Stromal cell of bone marrow (primary cell): ENCODE measurements around the gene RNMT.
"Not testable (repeated sequence)": the region's sequence is repeated elsewhere in the genome, so short reads cannot be mapped to it uniquely, and the experiment has no call there.

Experiments used
- DNase-seq: peaks from one replicate; pipeline ENCODE4 v3.0.0-alpha.2; 2012; ENCODE audit warnings: low read depth

The RNMT gene

DNA sequence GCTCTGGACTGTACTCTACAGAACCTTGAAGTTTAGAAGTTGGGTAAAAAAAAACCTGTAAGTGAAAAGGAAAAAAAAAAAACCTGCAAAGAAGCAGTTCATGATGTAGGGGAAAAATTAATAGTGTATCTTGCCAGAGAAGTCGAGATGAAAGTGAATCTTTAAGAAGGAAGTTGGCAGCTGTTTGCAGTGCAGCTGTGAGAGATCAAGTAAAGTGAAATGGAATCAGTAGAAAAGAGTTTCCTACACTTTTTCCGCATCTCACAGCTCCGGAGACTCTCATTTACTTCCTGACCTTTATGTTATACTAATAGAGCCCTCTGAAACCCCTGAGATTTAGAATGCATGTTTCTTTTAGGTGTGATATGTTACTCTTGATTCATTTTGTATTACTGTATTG, 19.2 kb downstream of the RNMT start:
- DNase-seq: no peak

GRCh38 chr18:13746633-13747032, 20.2 kb downstream of the RNMT start:
- no peak for DNase-seq

- DNase-seq: not testable (repeated sequence)
Measured at GRCh38 chr18:13751599-13751998, 25.1 kb downstream of the RNMT start.

DNA sequence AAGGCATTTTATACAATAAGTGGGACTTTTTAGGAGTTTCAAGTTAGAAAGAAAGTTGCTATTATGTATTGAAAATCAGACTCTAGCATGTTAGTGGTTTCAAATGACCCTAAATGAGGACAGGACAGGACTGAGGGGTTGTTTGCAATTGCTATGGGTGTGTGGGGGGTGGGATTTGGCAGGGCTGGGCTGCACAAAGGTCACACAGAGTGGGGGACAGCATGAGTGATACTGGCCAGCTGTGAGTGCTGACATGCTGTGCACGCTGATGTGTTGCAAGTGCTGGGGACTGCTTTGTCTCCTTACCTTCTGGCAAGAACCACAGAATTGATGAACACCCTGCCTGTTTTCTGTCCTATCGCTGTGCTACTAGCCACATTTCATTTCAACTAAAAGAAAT, 29.8 kb downstream of the RNMT start:
- no peak for DNase-seq

- no peak for DNase-seq
Measured at GRCh38 chr18:13756671-13757070, 30.2 kb downstream of the RNMT start.

DNA sequence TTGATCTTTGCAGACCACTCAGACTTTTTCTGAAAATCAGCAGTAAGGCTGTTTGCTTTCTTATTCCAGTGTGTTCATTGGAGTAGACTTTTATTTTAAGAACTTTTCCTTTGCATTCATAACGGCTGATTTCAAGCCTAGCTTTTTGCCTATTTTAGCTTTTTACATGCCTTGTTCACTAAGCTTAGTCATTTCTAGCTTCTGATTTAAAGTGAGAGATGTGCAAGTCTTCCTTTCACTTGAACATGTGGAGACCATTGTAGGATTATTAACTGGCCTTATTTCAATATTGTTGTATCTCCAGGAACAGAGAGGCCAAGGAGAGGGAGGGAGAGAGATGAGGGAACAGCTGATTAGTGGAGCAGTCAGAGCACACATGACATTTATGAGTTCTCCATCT, 32.1 kb downstream of the RNMT start:
- no peak for DNase-seq

DNA sequence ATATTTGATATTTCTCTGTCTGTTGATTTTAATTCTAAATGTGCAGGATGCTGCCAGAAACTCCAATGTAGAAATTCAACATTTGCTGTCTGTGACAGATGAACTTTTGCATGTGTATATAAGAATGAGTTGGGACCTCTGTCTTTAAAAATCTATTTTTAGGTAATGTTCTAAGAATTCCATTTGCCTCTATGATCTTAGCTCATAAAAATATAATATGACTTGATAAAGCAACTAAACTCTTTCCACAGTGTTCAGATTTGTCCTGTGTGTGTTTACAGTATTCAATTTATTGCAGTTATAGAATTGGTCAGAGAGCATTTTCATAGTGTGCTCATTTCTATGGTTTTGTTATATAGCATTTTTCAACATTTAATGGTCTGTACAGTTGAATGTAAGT, 33.6 kb downstream of the RNMT start:
- DNase-seq: no peak

DNA sequence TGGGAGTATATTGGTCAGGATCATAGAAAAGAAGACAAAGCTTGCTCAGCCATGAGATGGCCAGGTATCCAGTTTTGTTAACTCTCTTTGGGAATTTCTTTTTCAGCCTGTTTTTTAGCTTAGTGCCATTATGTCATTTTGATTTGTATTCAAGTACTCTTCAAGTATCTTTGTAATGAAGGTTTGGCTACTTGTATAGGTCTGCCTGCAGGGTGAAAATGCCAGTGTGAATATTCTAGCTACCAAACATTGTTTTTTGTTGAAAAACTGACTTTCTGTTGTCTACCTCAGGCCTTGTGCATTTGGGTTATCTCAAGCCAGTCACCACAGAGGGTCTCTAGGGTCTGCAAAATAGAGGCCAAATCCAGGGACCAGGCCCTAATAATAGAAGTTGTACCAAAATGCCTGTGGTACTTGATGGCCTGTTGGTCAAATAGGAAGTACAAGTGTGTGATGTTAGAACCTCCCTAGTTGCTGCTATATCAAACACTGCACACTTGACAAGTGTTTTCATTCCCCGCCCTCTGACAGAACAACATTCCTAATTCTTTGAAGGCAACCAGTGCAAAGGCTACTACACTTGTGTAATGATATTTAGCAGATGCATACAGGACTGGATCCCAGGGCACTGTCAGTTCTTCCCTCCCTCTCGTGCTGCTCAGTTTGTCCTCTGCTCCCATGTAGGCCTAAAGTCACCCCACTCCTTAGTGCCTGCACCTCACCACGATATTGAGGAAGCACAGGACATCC, 36.4 kb downstream of the RNMT start:
- no peak for DNase-seq

GRCh38 chr18:13775058-13775457, 48.6 kb downstream of the RNMT start:
- no peak for DNase-seq

DNA sequence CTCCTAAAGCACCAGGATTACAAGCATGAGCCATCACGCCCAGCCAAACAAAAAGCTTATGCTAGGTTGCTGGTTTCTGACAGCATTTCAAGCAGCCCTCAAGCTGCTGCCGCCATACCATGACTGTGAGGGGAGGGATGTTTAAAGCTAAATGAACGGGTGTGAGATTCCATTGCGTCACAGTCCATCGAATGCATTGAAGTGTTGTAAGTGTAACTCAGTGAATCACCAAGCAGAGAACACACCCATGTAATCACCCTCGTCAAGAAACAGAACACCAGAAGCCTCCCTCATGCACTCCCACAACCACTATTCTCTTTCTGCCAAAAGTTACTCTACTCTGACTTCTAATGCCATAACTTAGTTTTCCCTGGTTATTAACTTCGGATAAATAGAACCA, 64.7 kb downstream of the RNMT start:
- no peak for DNase-seq

DNA sequence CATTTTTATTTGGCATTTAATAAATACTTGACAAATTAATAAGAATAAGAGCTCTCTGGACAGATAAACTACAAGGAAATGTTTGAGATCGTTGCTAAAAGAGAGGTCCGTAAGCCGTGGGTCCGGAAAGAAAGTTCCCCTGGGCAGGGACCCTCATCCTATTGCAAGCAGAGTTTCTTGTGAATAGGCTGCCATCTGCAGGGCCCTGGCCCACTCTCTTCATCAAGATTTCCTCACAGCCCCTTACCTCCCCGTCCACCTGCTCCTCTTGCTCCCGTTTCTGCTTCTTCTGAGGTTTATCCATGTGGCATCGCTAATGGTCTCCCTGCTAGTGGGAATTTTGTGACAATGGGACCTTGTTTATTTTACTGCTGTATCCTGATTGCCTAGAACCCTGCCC, 67.3 kb downstream of the RNMT start:
- no peak for DNase-seq

GRCh38 chr18:13796515-13796914, 70.0 kb downstream of the RNMT start:
- no peak for DNase-seq

GRCh38 chr18:13797157-13797611, 70.7 kb downstream of the RNMT start:
- DNase-seq: no peak

GRCh38 chr18:13799396-13799795, 72.9 kb downstream of the RNMT start:
- no peak for DNase-seq

GRCh38 chr18:13800505-13801259, 74.2 kb downstream of the RNMT start:
- DNase-seq: no peak

DNA sequence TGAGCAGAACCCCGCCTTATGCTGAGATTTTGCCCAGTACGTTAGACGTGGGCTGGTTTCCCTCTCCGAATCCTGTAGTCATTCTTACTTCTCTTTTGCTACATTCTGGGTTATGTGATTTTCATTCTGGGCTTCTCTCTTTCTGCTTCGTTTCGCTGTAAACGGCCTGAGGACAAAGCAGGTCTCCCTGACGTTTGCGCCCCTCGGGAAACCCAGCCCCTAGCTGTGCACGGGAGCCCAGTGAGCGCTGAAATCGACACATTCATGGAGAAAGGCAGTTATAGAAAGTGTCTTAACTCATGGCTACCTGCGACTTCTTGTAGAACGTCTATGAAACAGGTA, 74.8 kb downstream of the RNMT start:
- DNase-seq: no peak

GRCh38 chr18:13804305-13804704, 77.8 kb downstream of the RNMT start:
- no peak for DNase-seq

DNA sequence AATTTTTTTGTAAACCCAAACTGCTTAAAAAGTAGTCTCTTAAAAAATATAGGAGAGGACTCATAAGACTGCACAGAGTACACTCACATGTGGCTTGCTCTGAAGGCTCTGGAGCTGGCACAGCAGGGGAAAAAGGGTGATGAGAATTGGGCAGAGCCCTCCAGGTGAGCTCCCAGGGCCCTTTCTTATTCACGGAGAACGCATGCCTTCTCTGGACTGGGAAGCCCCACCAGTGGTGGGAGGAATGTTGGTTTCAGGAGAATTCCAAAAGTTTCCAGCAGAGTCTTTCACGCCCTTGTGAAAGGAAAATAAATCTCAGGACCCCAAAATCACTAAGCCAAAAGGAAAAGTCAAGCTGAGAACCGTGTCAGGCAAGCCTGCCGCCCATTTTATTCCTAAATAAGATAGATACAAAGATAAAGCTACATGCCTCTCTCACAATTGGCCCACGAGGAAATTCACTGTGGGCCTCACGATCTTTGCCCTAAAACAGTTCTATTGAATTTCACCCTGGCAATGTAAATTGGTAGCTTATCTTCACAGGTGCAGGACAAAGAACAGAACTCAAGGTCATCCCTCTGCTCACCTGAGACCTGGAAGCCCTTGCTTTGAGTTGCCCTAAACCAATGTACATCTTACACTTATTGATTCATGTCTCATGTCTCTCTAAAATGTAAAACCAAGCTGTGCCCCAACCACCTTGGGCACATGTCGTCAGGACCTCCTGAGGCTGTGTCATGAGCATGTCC, 82.0 kb downstream of the RNMT start:
- DNase-seq: no peak

- no peak for DNase-seq
Measured at GRCh38 chr18:13809043-13809430, 82.6 kb downstream of the RNMT start.

- DNase-seq: no peak
Measured at GRCh38 chr18:13809531-13810255, 83.2 kb downstream of the RNMT start.

- DNase-seq: no peak
Measured at GRCh38 chr18:13810950-13811485, 84.5 kb downstream of the RNMT start.

DNA sequence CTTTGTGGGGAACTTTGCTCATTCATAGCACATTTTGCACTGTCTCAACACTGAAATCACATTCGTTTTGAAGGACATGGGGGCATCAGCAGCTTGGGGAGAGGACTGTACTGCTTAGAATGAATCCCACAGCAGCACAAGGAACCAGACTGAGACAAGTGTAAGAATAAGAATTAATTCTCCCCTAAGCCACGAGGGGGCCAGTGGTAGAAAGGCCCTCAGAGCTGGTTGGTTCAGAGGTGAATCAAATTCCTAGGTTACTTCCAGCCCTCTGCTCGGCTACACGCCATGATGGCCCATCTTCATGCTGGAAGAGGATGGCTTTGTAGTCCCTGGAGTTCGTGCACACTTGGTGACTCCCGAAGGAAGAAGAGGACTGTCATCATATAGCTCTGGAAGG, 85.5 kb downstream of the RNMT start:
- DNase-seq: no peak
